HG02840 (cell line): Measurements from ENCODE around the gene PAQR6.

Experiments used
- ATAC-seq: cut with Tn5 transposase; IDR thresholded peaks from one replicate; pipeline ENCODE4 v1.9.1; 2021; ENCODE audit warnings: mild to moderate bottlenecking, moderate library complexity, moderate number of reproducible peaks; ENCODE audit not compliant: unreplicated experiment, low FRiP score

PAQR6 gene

GRCh38 chr1:156266051-156266450, 18.2 kb upstream of the PAQR6 start:
- no peak for ATAC-seq

GRCh38 chr1:156263288-156263655, 15.4 kb upstream of the PAQR6 start:
- no peak for ATAC-seq

- no peak for ATAC-seq
Measured at GRCh38 chr1:156262461-156263287, 14.8 kb upstream of the PAQR6 start.

GRCh38 chr1:156260896-156261295, 13.0 kb upstream of the PAQR6 start:
- no peak for ATAC-seq

- ATAC-seq = no peak
Measured at GRCh38 chr1:156259805-156260204, 11.9 kb upstream of the PAQR6 start.

- no peak for ATAC-seq
Measured at GRCh38 chr1:156258859-156259258, 11.0 kb upstream of the PAQR6 start.

GRCh38 chr1:156257711-156258110, 9.9 kb upstream of the PAQR6 start:
- no peak for ATAC-seq

GRCh38 chr1:156253634-156254033, 5.8 kb upstream of the PAQR6 start:
- ATAC-seq = no peak

GRCh38 chr1:156251527-156251926, 3.7 kb upstream of the PAQR6 start:
- no peak for ATAC-seq

- no peak for ATAC-seq
Measured at GRCh38 chr1:156249593-156249992, 1.7 kb upstream of the PAQR6 start.

GRCh38 chr1:156248323-156248683, 447 bp upstream of the PAQR6 start:
- ATAC-seq = no peak

- ATAC-seq = no peak
Measured at GRCh38 chr1:156246781-156247459, 936 bp downstream of the PAQR6 start.

GRCh38 chr1:156246241-156246780, 1.5 kb downstream of the PAQR6 start:
- ATAC-seq = no peak

GRCh38 chr1:156245451-156246232, 2.2 kb downstream of the PAQR6 start:
- no peak for ATAC-seq

- no peak for ATAC-seq
Measured at GRCh38 chr1:156244712-156245111, 3.1 kb downstream of the PAQR6 start.

- ATAC-seq = no peak
Measured at GRCh38 chr1:156244126-156244525, 3.7 kb downstream of the PAQR6 start.

GRCh38 chr1:156242738-156243137, 5.1 kb downstream of the PAQR6 start:
- ATAC-seq = no peak

GRCh38 chr1:156241926-156242325, 5.9 kb downstream of the PAQR6 start, which contains the start of gene BGLAP:
TSS of gene BGLAP (plus strand) at chr1:156242184. CDS start at chr1:156242232, 48 bp downstream.
- no peak for ATAC-seq

GRCh38 chr1:156241311-156241811, 6.5 kb downstream of the PAQR6 start:
- ATAC-seq = no peak

- no peak for ATAC-seq
Measured at GRCh38 chr1:156238248-156238647, 9.6 kb downstream of the PAQR6 start.

- no peak for ATAC-seq
Measured at GRCh38 chr1:156236164-156236563, 11.7 kb downstream of the PAQR6 start.
